Measurements from ENCODE around the gene CTCFL. TPM values are rescaled to one million over a fixed set of nuclear protein-coding genes. Genes with fewer than 3 reads are reported as not detected.

The CTCFL gene
- total RNA-seq, 2 experiments from 2014 or later: not detected

Other genes starting within 250 kb of the CTCFL start
- not detected for gene SPO11, start 195.3 kb downstream of the CTCFL start, total RNA-seq
- gene RAE1, start 173.9 kb downstream of the CTCFL start, total RNA-seq: 10 to 100 TPM; 33.7 to 38.2 TPM
- gene RBM38, start 133.7 kb downstream of the CTCFL start, total RNA-seq: 10 to 100 TPM; 73.4 to 77.3 TPM
- not detected for gene PCK1, start 36.0 kb upstream of the CTCFL start, total RNA-seq
- gene ZBP1, start 95.3 kb upstream of the CTCFL start, total RNA-seq: 1 to 10 TPM in 1 of 2 experiments, under 1 TPM in 1; 0.73 to 1.1 TPM
- gene PMEPA1, start 184.9 kb upstream of the CTCFL start, total RNA-seq: 1 to 10 TPM; 2.5 to 3.0 TPM

Data from activated CD4-positive, alpha-beta memory T cell treated with anti-CD3 and anti-CD28 coated beads for 36 hours (primary cell).